Heart left ventricle (tissue), 13 donors: ENCODE data around the gene CNGB1.

Experiments
- POLR2A ChIP-seq, 2 donors: fragments of 450-650 bp; IDR thresholded peaks; one replicate each; pipeline ENCODE4 v1.6.1; 2017; ENCODE audit warnings: antibody characterized with exemption in 2 of 2, mild to moderate bottlenecking in 2 of 2, moderate library complexity in 2 of 2
- TF ChIP-seq, protein P1 (sequence below), 12 donors: fragments of 200-600 bp; sonication (generic) in 4 of 12; IDR thresholded peaks; one replicate each; pipeline versions ENCODE4 v1.5.0 to v1.8.0; 2018 to 2022; ENCODE audit warnings: antibody characterized with exemption in 12 of 12, mild to moderate bottlenecking in 5 of 12
- donor health status: ischemic (EF 13 %, LVEDD 7.1; RV severe dilation, severe dysfunction).
- donor health status: DM: no; HTN: yes; CAD: no.
- donor health status: DM: no; HTN: no; CAD: no.
- donor health status: ischemic (EF 25% LVEDD 6.9; RV normal size, moderate dysfunction).
- donor health status: ischemic (EF 25% LVEDD 5.7; RV mildly dilated, moderate dysfunction).
- donor health status: ischemic (EF 35%, LVEDD 5.7; RV mildly dilated, moderate dysfunction).
- donor health status: nonischemic (EF 11% LVEDD 7.7; RV severe dilation, severe dysfunction).
- donor health status: DM: yes; HTN: yes; CAD: no.
- donor health status: PGD.
- donor health status: ischemic (EF 29% LVEDD 5.4; RV normal size, mild dysfunction).
- donor health status: nonischemic (EF 23%, LVEDD 6.1; RV moderate dilation, normal function).

DNA sequence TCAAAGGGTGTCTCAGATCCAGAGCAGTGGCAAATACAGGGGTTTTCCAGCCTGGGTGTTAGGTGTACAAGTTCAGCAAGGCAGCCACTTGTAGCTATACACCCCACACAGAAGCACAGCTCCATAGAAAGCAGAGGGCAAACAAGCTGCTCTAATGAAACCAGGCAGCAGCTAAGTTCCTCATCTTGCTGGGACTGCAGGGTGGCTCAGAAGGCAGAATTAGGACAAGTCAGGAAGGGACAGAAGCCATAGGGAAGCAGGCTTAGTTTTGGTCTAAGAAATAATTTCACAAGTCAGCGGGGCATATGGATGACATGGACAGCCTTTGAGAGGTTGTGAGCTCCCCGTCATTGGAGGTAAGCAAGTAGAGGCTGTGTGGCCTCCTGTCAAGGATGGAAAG is 23.7 kb downstream of the CNGB1 start:
- TF ChIP-seq, protein P1, sequence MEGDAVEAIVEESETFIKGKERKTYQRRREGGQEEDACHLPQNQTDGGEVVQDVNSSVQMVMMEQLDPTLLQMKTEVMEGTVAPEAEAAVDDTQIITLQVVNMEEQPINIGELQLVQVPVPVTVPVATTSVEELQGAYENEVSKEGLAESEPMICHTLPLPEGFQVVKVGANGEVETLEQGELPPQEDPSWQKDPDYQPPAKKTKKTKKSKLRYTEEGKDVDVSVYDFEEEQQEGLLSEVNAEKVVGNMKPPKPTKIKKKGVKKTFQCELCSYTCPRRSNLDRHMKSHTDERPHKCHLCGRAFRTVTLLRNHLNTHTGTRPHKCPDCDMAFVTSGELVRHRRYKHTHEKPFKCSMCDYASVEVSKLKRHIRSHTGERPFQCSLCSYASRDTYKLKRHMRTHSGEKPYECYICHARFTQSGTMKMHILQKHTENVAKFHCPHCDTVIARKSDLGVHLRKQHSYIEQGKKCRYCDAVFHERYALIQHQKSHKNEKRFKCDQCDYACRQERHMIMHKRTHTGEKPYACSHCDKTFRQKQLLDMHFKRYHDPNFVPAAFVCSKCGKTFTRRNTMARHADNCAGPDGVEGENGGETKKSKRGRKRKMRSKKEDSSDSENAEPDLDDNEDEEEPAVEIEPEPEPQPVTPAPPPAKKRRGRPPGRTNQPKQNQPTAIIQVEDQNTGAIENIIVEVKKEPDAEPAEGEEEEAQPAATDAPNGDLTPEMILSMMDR (IDR thresholded peaks at IDR 0.05): no peak
- no peak for TF ChIP-seq POLR2A (IDR thresholded peaks at IDR 0.05)
